ENCODE measurements around the gene TRPV5.

Gene TRPV5

GRCh38 chr7:142939226-142939910 is 5.8 kb upstream of the TRPV5 start, which contains the start of gene LLCFC1:
LLCFC1 (plus strand) TSS chr7:142939484; CDS start chr7:142939622, 138 bp downstream.
- DNase-seq: peak; percentile 2

GRCh38 chr7:142938611-142939010 is 5.1 kb upstream of the TRPV5 start:
- DNase-seq: no peak

- DNase-seq: no peak
These were observed 2.5 kb upstream of the TRPV5 start for GRCh38 chr7:142935941-142936565.

- DNase-seq: no peak
These were observed 510 bp upstream of the TRPV5 start for GRCh38 chr7:142934056-142934455.

GRCh38 chr7:142933092-142933475 is 462 bp downstream of the TRPV5 start:
- DNase-seq: no peak

- no peak for DNase-seq
These were observed 1.0 kb downstream of the TRPV5 start for GRCh38 chr7:142932386-142933091.

- DNase-seq: no peak
These were observed 3.3 kb downstream of the TRPV5 start for GRCh38 chr7:142930126-142930730.

- DNase-seq: no peak
These were observed 5.6 kb downstream of the TRPV5 start for GRCh38 chr7:142927949-142928348.

- DNase-seq: no peak
These were observed 6.3 kb downstream of the TRPV5 start for GRCh38 chr7:142927085-142927745.

- no peak for DNase-seq
These were observed 8.1 kb downstream of the TRPV5 start for GRCh38 chr7:142925413-142925812.

- DNase-seq: no peak
These were observed 10.2 kb downstream of the TRPV5 start for GRCh38 chr7:142923391-142923790.

GRCh38 chr7:142919656-142920055 is 13.9 kb downstream of the TRPV5 start:
- no peak for DNase-seq

- DNase-seq: no peak
These were observed 14.6 kb downstream of the TRPV5 start for GRCh38 chr7:142918901-142919300.

- no peak for DNase-seq
These were observed 16.1 kb downstream of the TRPV5 start for GRCh38 chr7:142917447-142917846.

GRCh38 chr7:142916508-142916907 is 17.0 kb downstream of the TRPV5 start:
- no peak for DNase-seq

GRCh38 chr7:142915315-142915714 is 18.2 kb downstream of the TRPV5 start:
- no peak for DNase-seq

GRCh38 chr7:142914121-142914520 is 19.4 kb downstream of the TRPV5 start:
- DNase-seq: no peak

GRCh38 chr7:142913566-142913965 is 20.0 kb downstream of the TRPV5 start:
- DNase-seq: no peak

- DNase-seq: no peak
These were observed 20.5 kb downstream of the TRPV5 start for GRCh38 chr7:142913051-142913450.

GRCh38 chr7:142910481-142910880 is 23.1 kb downstream of the TRPV5 start:
- no peak for DNase-seq

GRCh38 chr7:142910031-142910433 is 23.5 kb downstream of the TRPV5 start:
- no peak for DNase-seq

GRCh38 chr7:142908921-142909890 is 24.3 kb downstream of the TRPV5 start:
- no peak for DNase-seq

All from CD4-positive, alpha-beta T cell treated with Interleukin-12 subunit alpha and Interleukin-12 subunit beta, for 1 hour (primary cell).